Trophoblast cell (in vitro differentiated cells and primary cell): Measurements from ENCODE around the gene TOLLIP.

Experiments
- DNase-seq, 2 donors: peaks; one replicate each; pipeline ENCODE4 v3.0.0-alpha.2; 2016
- H2AFZ ChIP-seq: 2 replicates; pipeline ENCODE4 v1.6.1; 2013; ENCODE audit warnings: low read length, moderate library complexity, mild to moderate bottlenecking; ENCODE audit not compliant: insufficient read depth, poor library complexity
- H2AK5ac ChIP-seq: 2 replicates; pipeline ENCODE4 v1.6.1; 2013; ENCODE audit warnings: mild to moderate bottlenecking, low read length
- H2BK120ac ChIP-seq: 2 replicates; pipeline ENCODE4 v1.6.1; 2013; ENCODE audit warnings: low read length, mild to moderate bottlenecking, moderate library complexity; ENCODE audit not compliant: insufficient read depth, poor library complexity
- H2BK12ac ChIP-seq: 2 replicates; pipeline ENCODE4 v1.6.1; 2013; ENCODE audit warnings: mild to moderate bottlenecking, low read length, moderate library complexity
- H2BK5ac ChIP-seq: 2 replicates; pipeline ENCODE4 v1.6.1; 2013; ENCODE audit warnings: low read length, low read depth, moderate library complexity, mild to moderate bottlenecking; ENCODE audit not compliant: poor library complexity
- H3K14ac ChIP-seq: 2 replicates; pipeline ENCODE4 v1.6.1; 2013; ENCODE audit warnings: mild to moderate bottlenecking, low read length
- H3K18ac ChIP-seq: 2 replicates; pipeline ENCODE4 v1.6.1; 2013; ENCODE audit warnings: mild to moderate bottlenecking, low read length
- H3K23ac ChIP-seq: 2 replicates; pipeline ENCODE4 v1.6.1; 2013; ENCODE audit warnings: low read length
- H3K27ac ChIP-seq: 2 replicates; pipeline ENCODE4 v1.5.1; 2013; ENCODE audit warnings: low read depth, mild to moderate bottlenecking, inconsistent platforms, low read length, moderate library complexity
- H3K27me3 ChIP-seq: 2 replicates; pipeline ENCODE4 v1.6.1; 2013; ENCODE audit warnings: inconsistent platforms, mild to moderate bottlenecking, low read length, moderate library complexity; ENCODE audit not compliant: insufficient read depth
- H3K36me3 ChIP-seq, 2 experiments: 1 replicate in 1 of 2; 2 replicates in 1 of 2; pipeline ENCODE4 v1.6.1; 2013; ENCODE audit warnings: low read length in 2 of 2, mild to moderate bottlenecking in 2 of 2, moderate library complexity in 1 of 2; ENCODE audit not compliant: insufficient read depth in 2 of 2, control insufficient read depth in 1 of 2
- H3K4ac ChIP-seq: 2 replicates; pipeline ENCODE4 v1.6.1; 2013; ENCODE audit warnings: low read depth, mild to moderate bottlenecking, low read length, moderate library complexity
- H3K4me1 ChIP-seq, 2 experiments: 1 replicate in 1 of 2; 2 replicates in 1 of 2; pipeline ENCODE4 v1.6.1; 2013; ENCODE audit warnings: low read length in 2 of 2, mild to moderate bottlenecking in 2 of 2, moderate library complexity in 1 of 2; ENCODE audit not compliant: insufficient read depth in 2 of 2, control insufficient read depth in 1 of 2
- H3K4me2 ChIP-seq: 2 replicates; pipeline ENCODE4 v1.6.1; 2013; ENCODE audit warnings: inconsistent platforms, mild to moderate bottlenecking, low read length, moderate library complexity
- H3K4me3 ChIP-seq: 2 replicates; pipeline ENCODE4 v1.5.1; 2013; ENCODE audit warnings: mild to moderate bottlenecking, low read depth, low read length, inconsistent platforms
- H3K79me1 ChIP-seq: one replicate; pipeline ENCODE4 v1.6.1; 2013; ENCODE audit warnings: low read length
- H3K79me2 ChIP-seq: 2 replicates; pipeline ENCODE4 v1.6.1; 2013; ENCODE audit warnings: low read length, mild to moderate bottlenecking; ENCODE audit not compliant: control insufficient read depth, insufficient read depth, poor library complexity
- H3K9ac ChIP-seq: 2 replicates; pipeline ENCODE4 v1.6.1; 2013; ENCODE audit warnings: mild to moderate bottlenecking, low read length
- H3K9me3 ChIP-seq: 2 replicates; pipeline ENCODE4 v1.6.1; 2013; ENCODE audit warnings: low read depth, mild to moderate bottlenecking, control low read depth, inconsistent platforms, low read length; ENCODE audit not compliant: insufficient read depth
- H4K12ac ChIP-seq: 2 replicates; pipeline ENCODE4 v1.6.1; 2013; ENCODE audit warnings: low read depth, mild to moderate bottlenecking, low read length, moderate library complexity
- H4K8ac ChIP-seq: 2 replicates; pipeline ENCODE4 v1.6.1; 2013; ENCODE audit warnings: low read depth, mild to moderate bottlenecking, low read length, moderate library complexity
- H4K91ac ChIP-seq: one replicate; pipeline ENCODE4 v1.6.1; 2013; ENCODE audit warnings: low read depth, mild to moderate bottlenecking, low read length, moderate library complexity
- whole genome bisulfite sequencing: extraction: QIAGEN DNeasy Blood & Tissue Kit; methylation state at CpG from one replicate; pipeline ENCODE4 v1.1.7; 2013; ENCODE audit warnings: missing lambda C conversion rate; ENCODE audit not compliant: insufficient read length, insufficient coverage; ENCODE audit errors: extremely low coverage; 5-methylcytosine and 5-hydroxymethylcytosine counted together

The TOLLIP gene

GRCh38 chr11:1290052-1291040, 19.1 kb downstream of the TOLLIP start:
- Histone ChIP-seq H2BK12ac (no peak overlapping the region), H3K4me2 (no peak overlapping the region), H4K12ac (no peak overlapping the region), H3K9ac (no peak overlapping the region), H3K79me1 (no peaks in the 10 kb centered on the region), H2BK5ac (no peak overlapping the region), H3K4ac (no peak overlapping the region), H3K79me2 (no peaks in the 10 kb centered on the region), H3K4me1 (no peaks in the 10 kb centered on the region), H3K4me3 (no peak overlapping the region), H4K91ac (no peak overlapping the region), H2AK5ac (no peak overlapping the region), H2AFZ (no peak overlapping the region), H3K9me3 (peaks cover 4% of the 10 kb centered on the region), H3K14ac (no peak overlapping the region), H2BK120ac (no peak overlapping the region), H3K36me3 (peaks cover 78 to 79% of the 10 kb centered on the region in 2 experiments), H3K18ac (no peak overlapping the region), H3K23ac (no peak overlapping the region), H3K27ac (no peak overlapping the region), H3K27me3 (no peaks in the 10 kb centered on the region), H4K8ac (no peak overlapping the region)
- no peak for DNase-seq
- no CpG with 5 or more reads among the region's 43 CpGs for WGBS

DNA sequence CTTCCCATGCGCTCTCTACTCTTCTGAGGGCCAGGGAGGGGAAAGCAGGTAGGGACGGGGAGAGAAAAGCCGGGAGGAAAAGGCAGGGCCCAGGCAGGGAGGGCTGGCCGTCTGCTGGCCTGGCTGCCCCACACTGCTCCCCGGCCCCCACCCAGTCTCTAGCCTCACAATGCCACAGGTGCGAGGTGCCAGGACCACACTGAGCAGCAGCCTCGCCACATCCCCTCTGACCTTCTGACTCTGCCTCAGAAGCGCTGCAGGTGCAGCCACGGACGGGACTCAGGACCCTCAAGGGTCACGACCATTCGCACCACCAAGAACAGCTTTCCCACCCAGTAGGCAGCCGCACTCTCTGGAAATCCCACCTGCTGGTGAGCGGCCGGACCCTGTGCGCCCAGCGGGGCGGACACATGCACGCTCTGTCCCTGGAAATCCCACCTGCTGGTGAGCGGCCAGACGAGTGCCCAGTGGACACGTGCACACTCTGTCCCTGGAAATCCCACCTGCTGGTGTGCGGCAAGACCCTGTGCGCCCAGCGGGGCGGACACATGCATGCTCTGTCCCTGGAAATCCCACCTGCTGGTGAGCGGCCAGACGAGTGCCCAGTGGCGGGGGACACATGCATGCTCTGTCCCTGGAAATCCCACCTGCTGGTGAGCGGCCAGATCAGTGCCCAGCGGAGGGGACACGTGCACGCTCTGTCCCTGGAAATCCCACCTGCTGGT, 20.1 kb downstream of the TOLLIP start:
- Histone ChIP-seq H4K91ac (no peak overlapping the region), H4K12ac (no peak overlapping the region), H2BK120ac (no peak overlapping the region), H3K4me1 (no peaks in the 10 kb centered on the region), H2AFZ (no peak overlapping the region), H3K9ac (no peak overlapping the region), H3K27ac (no peak overlapping the region), H3K79me1 (no peaks in the 10 kb centered on the region), H2BK12ac (no peak overlapping the region), H2AK5ac (no peak overlapping the region), H4K8ac (no peak overlapping the region), H3K9me3 (peaks cover 7% of the 10 kb centered on the region), H3K27me3 (no peaks in the 10 kb centered on the region), H3K36me3 (peaks cover 82 to 83% of the 10 kb centered on the region in 2 experiments), H3K79me2 (no peaks in the 10 kb centered on the region), H3K4me3 (no peak overlapping the region), H3K4me2 (no peak overlapping the region), H2BK5ac (no peak overlapping the region), H3K18ac (no peak overlapping the region), H3K4ac (no peak overlapping the region), H3K23ac (no peak overlapping the region), H3K14ac (no peak overlapping the region)
- WGBS, result no CpG with 5 or more reads among the region's 33 CpGs
- DNase-seq, result no peak

DNA sequence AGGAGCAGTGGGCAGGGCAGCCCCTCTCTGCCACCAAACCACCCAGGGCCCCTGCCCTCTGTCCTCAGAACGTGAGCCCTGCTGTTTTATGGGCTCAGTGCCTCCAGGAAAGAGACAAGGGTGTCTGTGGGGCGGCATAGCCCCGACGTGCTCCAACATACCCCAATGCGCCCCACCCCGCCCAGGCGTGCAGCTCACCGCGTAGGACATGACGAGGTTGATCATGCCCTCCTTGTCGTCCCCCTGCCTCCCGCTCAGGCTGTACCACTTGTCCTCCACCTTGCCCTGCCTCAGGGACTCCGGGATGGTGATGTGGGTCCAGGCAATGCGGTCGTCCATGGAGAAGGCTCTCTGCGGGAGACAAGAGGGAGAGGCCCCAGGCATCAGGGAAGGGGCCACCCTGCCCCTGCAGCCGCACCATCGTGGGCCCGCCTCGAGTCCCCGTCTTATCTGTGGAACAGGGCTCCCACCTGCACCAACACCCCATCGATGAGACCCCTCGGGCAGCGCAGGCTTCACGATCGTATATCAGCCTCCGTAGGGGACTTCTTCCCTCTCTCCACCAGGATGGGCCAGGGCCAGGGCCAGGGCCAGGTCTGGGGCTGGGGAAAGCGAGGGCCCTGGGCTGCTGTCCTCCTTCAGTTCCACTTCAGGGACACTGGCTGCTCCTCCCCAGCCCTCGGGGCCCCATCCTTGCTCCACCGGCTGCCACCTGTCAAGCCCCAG, 20.8 kb downstream of the TOLLIP start:
- Histone ChIP-seq H3K36me3 (peaks cover 83 to 84% of the 10 kb centered on the region in 2 experiments), H3K4ac (no peak overlapping the region), H3K9ac (no peak overlapping the region), H2AFZ (no peak overlapping the region), H3K14ac (no peak overlapping the region), H3K79me2 (no peaks in the 10 kb centered on the region), H3K4me1 (no peaks in the 10 kb centered on the region), H3K18ac (no peak overlapping the region), H3K4me2 (no peak overlapping the region), H2BK120ac (no peak overlapping the region), H2BK12ac (no peak overlapping the region), H3K23ac (no peak overlapping the region), H3K4me3 (no peak overlapping the region), H4K12ac (no peak overlapping the region), H4K91ac (no peak overlapping the region), H4K8ac (no peak overlapping the region), H3K27ac (no peak overlapping the region), H2AK5ac (no peak overlapping the region), H3K79me1 (no peaks in the 10 kb centered on the region), H2BK5ac (no peak overlapping the region), H3K9me3 (peaks cover 7% of the 10 kb centered on the region), H3K27me3 (no peaks in the 10 kb centered on the region)
- WGBS, result no CpG with 5 or more reads among the region's 30 CpGs
- no peak for DNase-seq

GRCh38 chr11:1287928-1288327, 21.5 kb downstream of the TOLLIP start:
- H4K12ac ChIP-seq, result no peak overlapping the region
- H3K4me3 ChIP-seq, result no peak overlapping the region
- no peak overlapping the region for H3K27ac ChIP-seq
- no peak overlapping the region for H2AFZ ChIP-seq
- no peak overlapping the region for H3K4me2 ChIP-seq
- H4K8ac ChIP-seq, result no peak overlapping the region
- peaks cover 9% of the 10 kb centered on the region for H3K9me3 ChIP-seq
- no peak overlapping the region for H2AK5ac ChIP-seq
- H2BK5ac ChIP-seq, result no peak overlapping the region
- H3K9ac ChIP-seq, result no peak overlapping the region
- H3K23ac ChIP-seq, result no peak overlapping the region
- H4K91ac ChIP-seq, result no peak overlapping the region
- no peaks in the 10 kb centered on the region for H3K79me1 ChIP-seq
- H3K18ac ChIP-seq, result no peak overlapping the region
- no peaks in the 10 kb centered on the region for H3K79me2 ChIP-seq
- H2BK120ac ChIP-seq, result no peak overlapping the region
- H3K27me3 ChIP-seq, result no peaks in the 10 kb centered on the region
- no CpG with 5 or more reads among the region's 9 CpGs for WGBS
- peaks cover 82 to 83% of the 10 kb centered on the region in 2 experiments for H3K36me3 ChIP-seq
- no peak overlapping the region for H2BK12ac ChIP-seq
- no peaks in the 10 kb centered on the region for H3K4me1 ChIP-seq
- no peak overlapping the region for H3K4ac ChIP-seq
- DNase-seq, result no peak
- H3K14ac ChIP-seq, result no peak overlapping the region
